NOMO-1 (cell line): ENCODE measurements around the gene KIAA0040.
"Not testable (repeated sequence)": the region's sequence is repeated elsewhere in the genome, so short reads cannot be mapped to it uniquely, and the experiment has no call there.

Experiments used
- DNase-seq, 2 experiments: peaks; one replicate each; lab custom pipeline; 2025; ENCODE audit not compliant: unreplicated experiment in 2 of 2; lab: John Stamatoyannopoulos, UW

KIAA0040 gene

GRCh38 chr1:175108331-175108820 is 84.2 kb downstream of the KIAA0040 start:
- DNase-seq = not testable (repeated sequence)
